Measurements from ENCODE around the gene OXA1L. TPM values are rescaled to one million over a fixed set of nuclear protein-coding genes. Genes with fewer than 3 reads are reported as not detected.
"Not testable (repeated sequence)": the region's sequence is repeated elsewhere in the genome, so short reads cannot be mapped to it uniquely, and the experiment has no call there.

Gene OXA1L
- total and polyA plus RNA-seq, 12 donors, result 138 to 219 (median 187) TPM

- DNase-seq (no peak), ATAC-seq (no peak)
- intact Hi-C loops (cut with DNase I), result no loop called here
- 91 to 93% methylated on average over 10 of the region's 10 CpGs for WGBS, 2 donors
- Histone ChIP-seq H3K36me3 (no peaks in the 10 kb centered on the region), H3K27ac (no peak overlapping the region), H3K4me1 (peaks cover 0 to 53% (median 0%) of the 10 kb centered on the region in 9 donors), H3K9me3 (no peaks in the 10 kb centered on the region), H3K27me3 (no peaks in the 10 kb centered on the region), H3K4me3 (no peak overlapping the region)
- TF ChIP-seq CTCF (IDR thresholded peaks at IDR 0.05), result no peak
These were observed 33.9 kb downstream of the OXA1L start for GRCh38 chr14:22800346-22800745.

GRCh38 chr14:22801716-22802115 lies 35.2 kb downstream of the OXA1L start:
- TF ChIP-seq CTCF (IDR thresholded peaks at IDR 0.05), result no peak
- Histone ChIP-seq H3K36me3 (no peaks in the 10 kb centered on the region), H3K4me3 (no peak overlapping the region), H3K27ac (no peak overlapping the region), H3K27me3 (no peaks in the 10 kb centered on the region), H3K4me1 (peaks cover 0 to 53% (median 0%) of the 10 kb centered on the region in 9 donors), H3K9me3 (no peaks in the 10 kb centered on the region)
- DNase-seq, result no peak
- ATAC-seq, result no peak
- WGBS, 2 donors, result 75 to 79% methylated on average over 8 of the region's 8 CpGs
- intact Hi-C loops (cut with DNase I), result no loop called here

- Histone ChIP-seq H3K4me3 (no peak overlapping the region), H3K9me3 (no peaks in the 10 kb centered on the region), H3K27me3 (no peaks in the 10 kb centered on the region), H3K4me1 (peaks cover 0 to 45% (median 0%) of the 10 kb centered on the region in 9 donors), H3K27ac (no peak overlapping the region), H3K36me3 (no peaks in the 10 kb centered on the region)
- no peak for TF ChIP-seq CTCF (IDR thresholded peaks at IDR 0.05)
- DNase-seq (no peak), ATAC-seq (no peak)
- WGBS, 2 donors, result 88% methylated on average over 12 of the region's 12 CpGs
- intact Hi-C loops (cut with DNase I), result no loop called here
These were observed 36.6 kb downstream of the OXA1L start for GRCh38 chr14:22802860-22803686.

GRCh38 chr14:22803687-22803974 lies 37.1 kb downstream of the OXA1L start:
- intact Hi-C loops (cut with DNase I), result no loop called here
- H3K27me3 ChIP-seq, result no peaks in the 10 kb centered on the region
- WGBS, 2 donors, result 90 to 92% methylated on average over 3 of the region's 3 CpGs
- no peak for ATAC-seq
- H3K27ac ChIP-seq, result no peak overlapping the region
- no peak overlapping the region for H3K4me3 ChIP-seq
- no peaks in the 10 kb centered on the region for H3K36me3 ChIP-seq
- no peak for TF ChIP-seq CTCF (IDR thresholded peaks at IDR 0.05)
- H3K9me3 ChIP-seq, result no peaks in the 10 kb centered on the region
- no peak for DNase-seq
- H3K4me1 ChIP-seq, result peaks cover 0 to 40% (median 0%) of the 10 kb centered on the region in 9 donors

- H3K4me3 ChIP-seq; intact Hi-C loops (cut with DNase I); H3K36me3 ChIP-seq; H3K9me3 ChIP-seq; H3K27me3 ChIP-seq; ATAC-seq; DNase-seq; H3K27ac ChIP-seq: not testable (repeated sequence)
- WGBS, 2 donors, result 79 to 86% methylated on average over 4 of the region's 4 CpGs
- peaks cover 0 to 31% (median 0%) of the 10 kb centered on the region in 9 donors for H3K4me1 ChIP-seq
These were observed 38.7 kb downstream of the OXA1L start for GRCh38 chr14:22805235-22805634.

All from heart right ventricle (tissue), 16 donors.